Activated CD4-positive, alpha-beta T cell treated with anti-CD3 and anti-CD28 coated beads, Interleukin-2, amount 50 U/mL, for 1 hour (primary cell): Measurements from ENCODE around the gene PRDM9.

Experiments used
- DNase-seq: peaks from one replicate; pipeline ENCODE4 v3.0.0-alpha.2; 2020

PRDM9 gene

GRCh38 chr5:23528677-23529076 is 21.3 kb downstream of the PRDM9 start:
- no peak for DNase-seq

GRCh38 chr5:23530571-23530970 is 23.2 kb downstream of the PRDM9 start:
- no peak for DNase-seq

- DNase-seq = no peak
Measured at GRCh38 chr5:23571059-23571458, 63.6 kb downstream of the PRDM9 start.
